ENCODE data around the gene TMEM255B. TPM values are rescaled to one million over a fixed set of nuclear protein-coding genes. Genes with fewer than 3 reads are reported as not detected.

TMEM255B gene
- total and polyA plus RNA-seq, 2 of the 4 experiments (the other 2 are of a cell fraction): 0.36 to 0.94 TPM

GRCh38 chr13:113809934-113810333, 50.9 kb downstream of the TMEM255B start:
- in situ Hi-C loops (cut with MboI; ENCODE audit: low sequenced_read_pairs): no loop called here
- H2AK9ac ChIP-seq (replicated peaks; ENCODE audit: low read depth, low read length, poor library complexity): no peak overlapping the region
- H3K9me1 ChIP-seq (ENCODE audit: insufficient read depth, low read length): peaks cover 2% of the 10 kb centered on the region; the same call in 1 of the 2 replicates
- H3K4me1 ChIP-seq (ENCODE audit: control insufficient read depth, insufficient read depth, low read length): peaks cover 7% of the 10 kb centered on the region
- H2BK15ac ChIP-seq (ENCODE audit: low read depth, low read length): no peak overlapping the region
- H2BK120ac ChIP-seq (ENCODE audit: low read depth, low read length): no peak overlapping the region
- dilution Hi-C loops (cut with HindIII; ENCODE audit: low sequenced_read_pairs, unreplicated experiment): no loop called here
- no peak overlapping the region for H3K23ac ChIP-seq (ENCODE audit: low read depth, low read length)
- no peak overlapping the region for H3K4ac ChIP-seq (ENCODE audit: low read depth, low read length)
- H3K27ac ChIP-seq (ENCODE audit: insufficient read depth, low read length): no peak overlapping the region
- H3K9me3 ChIP-seq (ENCODE audit: control insufficient read depth, insufficient read depth, low read length): peaks cover 17% of the 10 kb centered on the region
- no peak overlapping the region for H2BK5ac ChIP-seq (ENCODE audit: low read depth, low read length, poor library complexity, severe bottlenecking)
- intact Hi-C loops (cut with micrococcal nuclease): loop anchor here (10.0 kb wide), 1 partner anchor 215 kb away; no protein-coding TSS in a partner anchor
- ATAC-seq (ENCODE audit: low read depth) (no peak), DNase-seq (no peak)
- H3K4me2 ChIP-seq (ENCODE audit: low read depth, low read length): no peak overlapping the region
- H4K91ac ChIP-seq (ENCODE audit: insufficient read depth, low read depth, low read length): no peak overlapping the region
- 100% methylated on average over 2 of the region's 2 CpGs; no CpG with 5 or more reads in 1 of the 2 experiments for WGBS, 2 experiments (ENCODE audit: extremely low coverage in 2 of 2, insufficient read length in 1 of 2)
- H3K9ac ChIP-seq (ENCODE audit: low read depth, low read length): no peak overlapping the region
- no peak overlapping the region for H3K18ac ChIP-seq (ENCODE audit: low read depth, low read length)
- no peak overlapping the region for H3K14ac ChIP-seq (replicated peaks; ENCODE audit: low read depth, low read length)
- no peak overlapping the region for H2BK20ac ChIP-seq (ENCODE audit: low read depth, low read length)
- H2AFZ ChIP-seq (replicated peaks; ENCODE audit: low read length, poor library complexity): no peak overlapping the region
- H3K27me3 ChIP-seq (ENCODE audit: control insufficient read depth, insufficient read depth, low read length): no peaks in the 10 kb centered on the region
- H3K56ac ChIP-seq (ENCODE audit: extremely low read depth, insufficient read depth, low read length): no peak overlapping the region
- no peak overlapping the region for H4K5ac ChIP-seq (ENCODE audit: low read depth, low read length)
- H3K36me3 ChIP-seq (ENCODE audit: control insufficient read depth, insufficient read depth, low read length): no peaks in the 10 kb centered on the region
- H2AK5ac ChIP-seq (ENCODE audit: low read depth, low read length): no peak overlapping the region
- no TSS peak for BruUV-seq (replicated peaks)
- peaks cover 0 to 14% of the 10 kb centered on the region in 2 experiments; a peak in 1 of 4 replicates for H3K79me1 ChIP-seq (ENCODE audit: low read depth in 1 of 2, low read length in 2 of 2)
- peaks cover 10% of the 10 kb centered on the region; the same call in 1 of the 2 replicates for H4K20me1 ChIP-seq (ENCODE audit: insufficient read depth, low read length)
- CTCF ChIA-PET: no interaction called here
- H4K8ac ChIP-seq (ENCODE audit: low read depth in 2 of 2, low read length in 2 of 2): no peak overlapping the region
- POLR2A ChIA-PET (ENCODE audit: unreplicated experiment): no interaction called here
- no peak overlapping the region for H3K4me3 ChIP-seq (ENCODE audit: insufficient read depth, low read depth, low read length)
- TF ChIP-seq, protein P1, sequence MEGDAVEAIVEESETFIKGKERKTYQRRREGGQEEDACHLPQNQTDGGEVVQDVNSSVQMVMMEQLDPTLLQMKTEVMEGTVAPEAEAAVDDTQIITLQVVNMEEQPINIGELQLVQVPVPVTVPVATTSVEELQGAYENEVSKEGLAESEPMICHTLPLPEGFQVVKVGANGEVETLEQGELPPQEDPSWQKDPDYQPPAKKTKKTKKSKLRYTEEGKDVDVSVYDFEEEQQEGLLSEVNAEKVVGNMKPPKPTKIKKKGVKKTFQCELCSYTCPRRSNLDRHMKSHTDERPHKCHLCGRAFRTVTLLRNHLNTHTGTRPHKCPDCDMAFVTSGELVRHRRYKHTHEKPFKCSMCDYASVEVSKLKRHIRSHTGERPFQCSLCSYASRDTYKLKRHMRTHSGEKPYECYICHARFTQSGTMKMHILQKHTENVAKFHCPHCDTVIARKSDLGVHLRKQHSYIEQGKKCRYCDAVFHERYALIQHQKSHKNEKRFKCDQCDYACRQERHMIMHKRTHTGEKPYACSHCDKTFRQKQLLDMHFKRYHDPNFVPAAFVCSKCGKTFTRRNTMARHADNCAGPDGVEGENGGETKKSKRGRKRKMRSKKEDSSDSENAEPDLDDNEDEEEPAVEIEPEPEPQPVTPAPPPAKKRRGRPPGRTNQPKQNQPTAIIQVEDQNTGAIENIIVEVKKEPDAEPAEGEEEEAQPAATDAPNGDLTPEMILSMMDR (conservative IDR thresholded peaks at IDR 0.05; ENCODE audit: low read depth, low read length): no peak
- TF ChIP-seq RFX5 (IDR thresholded peaks at IDR 0.05; ENCODE audit: low read depth, low read length): no peak
- no peak for TF ChIP-seq FOS (IDR thresholded peaks at IDR 0.05; ENCODE audit: low read depth, low read length)
- no peak for TF ChIP-seq ELK1 (IDR thresholded peaks at IDR 0.05; ENCODE audit: borderline replicate concordance, low read depth, low read length)
- TF ChIP-seq MAFK (IDR thresholded peaks at IDR 0.05; ENCODE audit: low read depth, low read length): no peak
- no peak for TF ChIP-seq RCOR1 (IDR thresholded peaks at IDR 0.05; ENCODE audit: insufficient replicate concordance, low read length)
- TF ChIP-seq NFE2L2 (IDR thresholded peaks at IDR 0.05; ENCODE audit: low read depth, low read length): no peak
- no peak for TF ChIP-seq CHD1 (IDR thresholded peaks at IDR 0.05; ENCODE audit: low read depth, low read length)
- no peak for TF ChIP-seq SMC3 (IDR thresholded peaks at IDR 0.05; ENCODE audit: low read depth, low read length)

Data from IMR-90 (cell line).